Measurements from ENCODE around the gene VAC14. TPM values are rescaled to one million over a fixed set of nuclear protein-coding genes. Genes with fewer than 3 reads are reported as not detected.

VAC14 gene
- total and polyA plus RNA-seq, 8 donors: 14.9 to 90.6 (median 39.3) TPM

DNA sequence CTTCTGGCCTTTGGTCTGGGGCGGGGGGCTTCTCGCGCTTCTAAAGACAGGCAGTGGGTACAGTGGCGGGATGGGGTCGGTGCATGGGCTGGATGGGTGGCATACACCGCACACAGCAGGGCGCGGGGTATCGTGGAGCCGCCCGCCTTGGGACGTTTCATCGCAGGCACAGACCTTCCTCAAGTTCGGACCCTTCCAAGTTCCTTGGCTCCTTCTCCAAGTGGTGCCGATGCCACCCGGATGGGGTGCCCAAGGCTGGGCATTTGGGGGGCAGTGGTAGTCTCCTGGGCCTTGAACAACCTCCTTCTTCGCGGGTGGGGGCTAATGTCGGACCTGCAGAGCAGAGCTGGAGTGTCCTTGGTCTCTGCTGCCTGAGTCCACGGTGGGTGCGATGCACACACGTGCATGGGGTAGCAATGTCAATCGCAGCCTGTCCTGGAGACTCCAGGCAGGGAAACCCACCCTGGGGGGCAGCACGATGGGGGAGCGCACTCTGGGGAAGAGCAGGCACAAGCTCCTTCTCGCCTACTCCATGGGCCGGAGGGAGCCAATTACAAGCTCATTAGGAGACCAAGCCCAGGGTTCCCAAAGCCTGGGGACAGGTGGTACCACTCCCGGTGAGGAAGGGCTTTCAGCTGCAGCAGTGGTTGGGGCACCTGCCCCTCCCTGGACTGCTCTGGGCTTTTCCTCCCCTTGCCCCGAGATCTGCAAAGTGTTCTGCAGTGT lies 114.4 kb downstream of the VAC14 start:
- WGBS, 5 donors: 47 to 63% (median 52%) methylated on average over 8 to 29 of the region's 29 CpGs
- intact Hi-C loops (cut with DNase I; ENCODE audit: low total_unique reads): no loop called here
- peaks cover 89 to 96% (median 91%) of the 10 kb centered on the region in 4 donors for H3K4me1 ChIP-seq
- H3K27ac ChIP-seq: peak overlapping the region; percentile 83 to 95 (median 85)
- H3K9me3 ChIP-seq: no peaks in the 10 kb centered on the region
- no peak for DNase-seq
- H3K4me3 ChIP-seq: peak overlapping the region; percentile 66 to 83 (median 75)
- peaks cover 0 to 11% (median 0%) of the 10 kb centered on the region in 3 donors for H3K27me3 ChIP-seq
- no peaks in the 10 kb centered on the region for H3K36me3 ChIP-seq
- TF ChIP-seq POLR2AphosphoS5 (IDR thresholded peaks at IDR 0.05) (no peak), EP300 (IDR thresholded peaks at IDR 0.05) (no peak), POLR2A (IDR thresholded peaks at IDR 0.05) (no peak)
- TF ChIP-seq, protein P1, sequence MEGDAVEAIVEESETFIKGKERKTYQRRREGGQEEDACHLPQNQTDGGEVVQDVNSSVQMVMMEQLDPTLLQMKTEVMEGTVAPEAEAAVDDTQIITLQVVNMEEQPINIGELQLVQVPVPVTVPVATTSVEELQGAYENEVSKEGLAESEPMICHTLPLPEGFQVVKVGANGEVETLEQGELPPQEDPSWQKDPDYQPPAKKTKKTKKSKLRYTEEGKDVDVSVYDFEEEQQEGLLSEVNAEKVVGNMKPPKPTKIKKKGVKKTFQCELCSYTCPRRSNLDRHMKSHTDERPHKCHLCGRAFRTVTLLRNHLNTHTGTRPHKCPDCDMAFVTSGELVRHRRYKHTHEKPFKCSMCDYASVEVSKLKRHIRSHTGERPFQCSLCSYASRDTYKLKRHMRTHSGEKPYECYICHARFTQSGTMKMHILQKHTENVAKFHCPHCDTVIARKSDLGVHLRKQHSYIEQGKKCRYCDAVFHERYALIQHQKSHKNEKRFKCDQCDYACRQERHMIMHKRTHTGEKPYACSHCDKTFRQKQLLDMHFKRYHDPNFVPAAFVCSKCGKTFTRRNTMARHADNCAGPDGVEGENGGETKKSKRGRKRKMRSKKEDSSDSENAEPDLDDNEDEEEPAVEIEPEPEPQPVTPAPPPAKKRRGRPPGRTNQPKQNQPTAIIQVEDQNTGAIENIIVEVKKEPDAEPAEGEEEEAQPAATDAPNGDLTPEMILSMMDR (IDR thresholded peaks at IDR 0.05): no peak

GRCh38 chr16:70685938-70686375 lies 115.0 kb downstream of the VAC14 start, which contains the start of gene MTSS2:
Gene MTSS2 (minus strand): TSS chr16:70686053. CDS start chr16:70685791, 262 bp downstream.
- H3K4me3 ChIP-seq: peak within 1 kb of the TSS; percentile 66 to 83 (median 75)
- no peaks in the 10 kb centered on the region for H3K36me3 ChIP-seq
- H3K4me1 ChIP-seq: peaks cover 88 to 96% (median 92%) of the 10 kb centered on the region in 4 donors
- no peaks in the 10 kb centered on the region for H3K9me3 ChIP-seq
- 1 to 4% (median 1%) methylated on average over 11 to 72 of the region's 72 CpGs for WGBS, 5 donors
- peaks cover 0 to 11% (median 0%) of the 10 kb centered on the region in 3 donors for H3K27me3 ChIP-seq
- intact Hi-C loops (cut with DNase I; ENCODE audit: low total_unique reads): no loop called here
- peak within 1 kb of the TSS; percentile 83 to 95 (median 85) for H3K27ac ChIP-seq
- TF ChIP-seq POLR2AphosphoS5 (IDR thresholded peaks at IDR 0.05) (peak in 2 of 3 donors; percentile 16 to 49), POLR2A (IDR thresholded peaks at IDR 0.05) (no peak), EP300 (IDR thresholded peaks at IDR 0.05) (no peak)
- DNase-seq: peak; percentile 83 to 97

GRCh38 chr16:70685061-70685937 lies 115.7 kb downstream of the VAC14 start:
- H3K4me1 ChIP-seq: peaks cover 88 to 96% (median 92%) of the 10 kb centered on the region in 4 donors
- 2 to 6% (median 3%) methylated on average over 16 to 90 of the region's 90 CpGs for WGBS, 5 donors
- peak in 1 of 2 donors; percentile 63 for DNase-seq
- H3K36me3 ChIP-seq: no peaks in the 10 kb centered on the region
- H3K27me3 ChIP-seq: peaks cover 0 to 11% (median 0%) of the 10 kb centered on the region in 3 donors
- H3K4me3 ChIP-seq: peak overlapping the region; percentile 66 to 83 (median 75)
- peak overlapping the region; percentile 45 to 95 (median 76) for H3K27ac ChIP-seq
- intact Hi-C loops (cut with DNase I; ENCODE audit: low total_unique reads): no loop called here
- no peaks in the 10 kb centered on the region for H3K9me3 ChIP-seq
- TF ChIP-seq POLR2A (IDR thresholded peaks at IDR 0.05) (no peak), POLR2AphosphoS5 (IDR thresholded peaks at IDR 0.05) (no peak), EP300 (IDR thresholded peaks at IDR 0.05) (no peak)
- TF ChIP-seq, protein P1 (IDR thresholded peaks at IDR 0.05): no peak

GRCh38 chr16:70684146-70685060 lies 116.6 kb downstream of the VAC14 start:
- H3K4me3 ChIP-seq: peak overlapping the region; percentile 66 to 83 (median 75)
- peak overlapping the region; percentile 5 to 95 (median 76) for H3K27ac ChIP-seq
- no peak for TF ChIP-seq EP300 (IDR thresholded peaks at IDR 0.05)
- no peak for TF ChIP-seq POLR2AphosphoS5 (IDR thresholded peaks at IDR 0.05)
- TF ChIP-seq, protein P1 (IDR thresholded peaks at IDR 0.05): no peak
- TF ChIP-seq POLR2A (IDR thresholded peaks at IDR 0.05): no peak
- DNase-seq: no peak
- peaks cover 82 to 95% (median 88%) of the 10 kb centered on the region in 4 donors for H3K4me1 ChIP-seq
- intact Hi-C loops (cut with DNase I; ENCODE audit: low total_unique reads): no loop called here
- peaks cover 4 to 5% (median 5%) of the 10 kb centered on the region in 4 donors for H3K36me3 ChIP-seq
- H3K27me3 ChIP-seq: peaks cover 0 to 11% (median 0%) of the 10 kb centered on the region in 3 donors
- WGBS, 5 donors: 45 to 57% (median 51%) methylated on average over 5 to 14 of the region's 14 CpGs
- H3K9me3 ChIP-seq: no peaks in the 10 kb centered on the region

Measured in stomach (tissue), 9 donors.